GM23338 (cell line): ENCODE measurements around the gene NEU3.
"Not testable (repeated sequence)": the region's sequence is repeated elsewhere in the genome, so short reads cannot be mapped to it uniquely, and the experiment has no call there.

ENCODE experiments used
- EZH2 ChIP-seq: fragments of 200-600 bp; sonication (generic); IDR thresholded peaks from one replicate; pipeline ENCODE4 v1.8.0; 2017; ENCODE audit warnings: antibody characterized with exemption, mild to moderate bottlenecking, low read depth; ENCODE audit not compliant: unreplicated experiment
- EZH2phosphoT487 ChIP-seq: fragments of 200-600 bp; sonication (generic); IDR thresholded peaks from one replicate; pipeline ENCODE4 v1.8.1; 2018; ENCODE audit warnings: antibody characterized with exemption; ENCODE audit not compliant: unreplicated experiment
- JUNB ChIP-seq: IDR thresholded peaks from one replicate; pipeline ENCODE4 v1.6.1; 2016; ENCODE audit warnings: antibody characterized with exemption; ENCODE audit not compliant: unreplicated experiment
- TF ChIP-seq, protein P1 (sequence below), 2 experiments: fragments of 200-600 bp in 1 of 2; sonication (generic) in 1 of 2; conservative IDR thresholded peaks; 2 replicates each; pipeline versions ENCODE4 v1.5.1 to v1.6.1; 2016 to 2017; ENCODE audit warnings: antibody characterized with exemption in 2 of 2, low read depth in 2 of 2, mild to moderate bottlenecking in 2 of 2, moderate library complexity in 1 of 2

DNA sequence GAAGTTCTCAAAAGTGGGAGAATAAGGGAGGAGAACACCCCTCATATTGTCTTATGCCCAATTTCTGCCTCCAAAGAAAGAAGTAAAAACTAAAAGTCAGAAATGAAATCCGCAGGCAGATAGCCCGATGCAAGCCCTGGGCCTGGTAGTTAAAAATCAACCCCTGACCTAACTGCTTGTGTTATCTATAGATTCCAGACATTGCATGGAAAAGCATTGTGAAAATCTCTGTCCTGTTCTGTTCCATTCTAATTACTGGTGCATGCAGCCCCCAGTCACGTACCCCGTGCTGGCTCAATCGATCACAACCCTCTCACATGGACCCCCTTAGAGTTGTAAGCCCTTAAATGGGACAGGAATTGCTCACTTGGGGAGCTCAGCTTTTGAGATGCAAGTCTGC, 57.9 kb downstream of the NEU3 start:
- TF ChIP-seq EZH2phosphoT487, JUNB, EZH2: not testable (repeated sequence)
- TF ChIP-seq, protein P1, sequence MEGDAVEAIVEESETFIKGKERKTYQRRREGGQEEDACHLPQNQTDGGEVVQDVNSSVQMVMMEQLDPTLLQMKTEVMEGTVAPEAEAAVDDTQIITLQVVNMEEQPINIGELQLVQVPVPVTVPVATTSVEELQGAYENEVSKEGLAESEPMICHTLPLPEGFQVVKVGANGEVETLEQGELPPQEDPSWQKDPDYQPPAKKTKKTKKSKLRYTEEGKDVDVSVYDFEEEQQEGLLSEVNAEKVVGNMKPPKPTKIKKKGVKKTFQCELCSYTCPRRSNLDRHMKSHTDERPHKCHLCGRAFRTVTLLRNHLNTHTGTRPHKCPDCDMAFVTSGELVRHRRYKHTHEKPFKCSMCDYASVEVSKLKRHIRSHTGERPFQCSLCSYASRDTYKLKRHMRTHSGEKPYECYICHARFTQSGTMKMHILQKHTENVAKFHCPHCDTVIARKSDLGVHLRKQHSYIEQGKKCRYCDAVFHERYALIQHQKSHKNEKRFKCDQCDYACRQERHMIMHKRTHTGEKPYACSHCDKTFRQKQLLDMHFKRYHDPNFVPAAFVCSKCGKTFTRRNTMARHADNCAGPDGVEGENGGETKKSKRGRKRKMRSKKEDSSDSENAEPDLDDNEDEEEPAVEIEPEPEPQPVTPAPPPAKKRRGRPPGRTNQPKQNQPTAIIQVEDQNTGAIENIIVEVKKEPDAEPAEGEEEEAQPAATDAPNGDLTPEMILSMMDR (conservative IDR thresholded peaks at IDR 0.05; ENCODE audit: low read depth in 2 of 2) = not testable (repeated sequence)
